ENCODE data around the gene CEP162.
"Not testable (repeated sequence)": the region's sequence is repeated elsewhere in the genome, so short reads cannot be mapped to it uniquely, and the experiment has no call there.

The CEP162 gene, protein sequence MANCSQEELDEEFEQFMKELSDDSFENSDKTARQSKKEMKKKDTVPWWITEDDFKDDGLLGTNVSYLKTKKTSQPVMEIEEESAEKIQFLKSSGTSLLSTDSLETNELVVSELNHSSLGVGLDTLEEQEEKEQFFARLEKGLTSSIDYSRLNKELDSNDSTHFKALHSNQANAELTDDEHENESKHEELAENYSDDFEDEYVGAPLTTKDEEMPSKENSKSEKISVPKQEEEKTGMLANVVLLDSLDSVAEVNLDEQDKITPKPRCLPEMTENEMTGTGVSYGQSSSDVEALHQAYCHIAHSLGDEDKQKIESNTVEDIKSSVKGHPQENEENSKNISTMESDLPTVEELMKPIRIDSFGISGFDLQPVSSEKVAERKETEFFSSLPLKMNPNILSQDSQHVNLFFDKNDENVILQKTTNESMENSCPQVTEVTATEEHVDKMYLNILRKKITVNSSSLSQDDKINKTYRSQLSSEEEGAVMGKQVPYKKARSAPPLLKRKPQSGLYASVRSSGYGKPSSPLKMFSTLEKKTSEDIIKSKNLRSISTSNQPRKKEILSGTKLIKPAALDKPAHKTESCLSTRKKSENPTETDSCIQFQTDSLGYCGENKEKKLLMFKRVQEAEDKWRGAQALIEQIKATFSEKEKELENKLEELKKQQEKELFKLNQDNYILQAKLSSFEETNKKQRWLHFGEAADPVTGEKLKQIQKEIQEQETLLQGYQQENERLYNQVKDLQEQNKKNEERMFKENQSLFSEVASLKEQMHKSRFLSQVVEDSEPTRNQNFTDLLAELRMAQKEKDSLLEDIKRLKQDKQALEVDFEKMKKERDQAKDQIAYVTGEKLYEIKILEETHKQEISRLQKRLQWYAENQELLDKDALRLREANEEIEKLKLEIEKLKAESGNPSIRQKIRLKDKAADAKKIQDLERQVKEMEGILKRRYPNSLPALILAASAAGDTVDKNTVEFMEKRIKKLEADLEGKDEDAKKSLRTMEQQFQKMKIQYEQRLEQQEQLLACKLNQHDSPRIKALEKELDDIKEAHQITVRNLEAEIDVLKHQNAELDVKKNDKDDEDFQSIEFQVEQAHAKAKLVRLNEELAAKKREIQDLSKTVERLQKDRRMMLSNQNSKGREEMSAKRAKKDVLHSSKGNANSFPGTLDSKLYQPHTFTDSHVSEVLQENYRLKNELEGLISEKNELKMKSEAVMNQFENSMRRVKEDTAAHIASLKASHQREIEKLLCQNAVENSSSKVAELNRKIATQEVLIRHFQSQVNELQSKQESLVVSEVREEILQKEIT (N-terminal part only)

DNA sequence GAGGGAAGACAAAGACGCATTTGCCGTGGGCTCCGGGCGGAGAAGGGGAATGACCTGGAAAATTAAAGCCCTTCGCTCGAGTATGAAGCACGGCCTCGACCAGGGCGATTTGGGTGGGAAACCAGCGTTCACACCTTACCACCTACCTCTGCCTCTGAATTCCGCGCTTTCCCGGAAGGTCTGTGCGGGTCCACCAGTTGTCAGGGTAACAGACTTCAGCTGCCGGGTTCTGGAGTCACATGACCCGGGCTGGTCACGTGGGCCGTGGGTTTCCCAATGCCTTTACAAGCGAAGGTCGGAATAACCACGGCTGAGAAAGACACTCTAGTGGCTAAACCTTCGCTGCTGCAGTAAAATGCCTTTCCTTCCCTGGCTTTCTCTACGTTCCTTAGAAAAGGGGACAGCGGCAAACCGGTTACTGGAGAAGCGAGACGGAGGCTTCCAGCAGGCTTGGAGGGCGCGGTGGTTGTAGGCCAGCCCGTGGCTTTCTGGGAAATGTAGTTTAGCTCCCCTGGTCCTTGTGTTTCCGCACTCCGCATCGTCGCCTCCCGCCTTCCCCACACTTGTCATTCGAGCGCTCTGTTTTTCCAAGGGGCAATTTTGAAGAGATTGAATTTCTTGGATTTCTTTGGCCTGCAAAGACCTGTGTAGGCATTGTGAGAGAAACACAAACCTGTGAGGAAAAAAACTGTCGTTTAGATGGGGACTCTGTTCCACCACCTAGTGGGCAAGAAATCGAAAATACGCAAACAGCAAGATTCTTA lies at the start of gene CEP162:
Gene CEP162 (minus strand): TSS at position 210 of the 764 bp plus-strand sequence. CDS start 1,250 bp downstream, outside the sequence.
- peak; percentile 88 for DNase-seq (ENCODE audit: low spot score)

DNA sequence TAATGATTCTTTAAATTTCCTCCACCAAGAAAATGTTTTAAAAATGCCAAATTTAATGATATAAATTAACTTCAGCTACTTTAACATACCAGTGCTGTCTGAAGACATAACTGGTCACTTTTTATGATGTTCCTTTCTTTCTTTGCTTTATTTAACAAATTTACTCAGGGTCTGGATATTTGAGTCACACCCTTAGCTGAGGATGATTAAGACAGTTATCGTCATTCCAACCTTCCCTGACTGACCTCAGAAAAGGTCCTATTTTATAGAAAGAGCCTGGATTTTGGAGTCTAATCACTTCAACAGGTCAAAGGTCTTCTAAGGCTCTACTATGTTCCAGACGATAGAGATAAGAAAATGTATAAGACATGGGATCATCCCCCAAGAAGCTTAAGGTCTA lies 47.4 kb upstream of the CEP162 start:
- no peak for DNase-seq (ENCODE audit: low spot score)

DNA sequence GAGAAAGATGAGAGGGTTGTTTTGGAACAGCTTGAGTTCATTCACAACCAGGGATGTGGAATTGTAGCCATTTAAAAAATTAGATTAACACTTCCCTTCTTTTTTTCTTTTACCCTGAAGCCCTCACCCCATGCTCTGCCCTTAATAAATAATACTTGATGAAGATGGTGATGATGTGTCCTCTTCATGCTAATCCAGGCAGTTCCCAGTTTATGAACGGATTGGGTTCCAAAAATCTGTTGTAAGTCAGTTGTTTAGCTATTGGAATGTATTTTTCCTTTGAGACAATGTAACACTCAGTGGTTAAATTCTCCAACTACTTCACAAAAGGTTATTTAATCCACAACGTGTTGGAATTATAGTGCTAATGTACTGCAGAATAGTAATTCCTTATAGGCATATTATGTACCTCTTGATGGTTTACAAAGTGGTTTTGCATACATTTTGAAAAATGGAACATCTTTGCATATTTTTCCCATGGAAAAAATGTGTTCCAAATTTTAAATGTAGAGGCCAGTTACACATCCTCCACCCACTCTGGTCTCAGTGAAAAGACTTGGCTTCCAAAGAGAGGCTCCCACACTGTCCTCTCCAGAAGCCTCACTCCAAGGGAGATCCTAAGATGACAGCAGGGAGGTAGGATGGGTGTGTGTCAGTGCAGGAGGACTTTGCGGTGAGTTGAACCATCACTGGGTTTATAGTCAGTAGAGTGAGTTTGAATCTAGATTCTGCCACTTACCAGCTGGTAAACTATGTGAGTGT lies 45.8 kb upstream of the CEP162 start:
- DNase-seq (ENCODE audit: low spot score): no peak

DNA sequence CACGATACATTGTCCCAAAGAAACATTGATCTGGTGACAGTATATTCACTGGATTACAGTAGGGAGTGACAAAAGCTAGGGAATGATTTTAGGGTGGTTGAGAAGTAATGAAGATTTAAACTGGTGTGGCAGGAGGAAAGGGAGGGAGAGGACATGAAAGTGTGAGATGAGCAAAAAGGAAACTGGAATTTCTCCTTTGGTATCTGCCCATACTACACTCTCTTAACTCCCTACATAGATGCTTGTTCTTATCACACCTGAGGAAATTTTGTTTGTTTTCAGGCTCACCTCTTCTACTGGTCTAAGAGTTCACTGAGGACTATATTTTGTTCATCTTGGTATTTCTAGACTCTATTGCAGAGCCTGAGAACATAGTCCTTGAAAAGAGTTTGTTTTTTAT lies 44.9 kb upstream of the CEP162 start:
- no peak for DNase-seq (ENCODE audit: low spot score)

DNA sequence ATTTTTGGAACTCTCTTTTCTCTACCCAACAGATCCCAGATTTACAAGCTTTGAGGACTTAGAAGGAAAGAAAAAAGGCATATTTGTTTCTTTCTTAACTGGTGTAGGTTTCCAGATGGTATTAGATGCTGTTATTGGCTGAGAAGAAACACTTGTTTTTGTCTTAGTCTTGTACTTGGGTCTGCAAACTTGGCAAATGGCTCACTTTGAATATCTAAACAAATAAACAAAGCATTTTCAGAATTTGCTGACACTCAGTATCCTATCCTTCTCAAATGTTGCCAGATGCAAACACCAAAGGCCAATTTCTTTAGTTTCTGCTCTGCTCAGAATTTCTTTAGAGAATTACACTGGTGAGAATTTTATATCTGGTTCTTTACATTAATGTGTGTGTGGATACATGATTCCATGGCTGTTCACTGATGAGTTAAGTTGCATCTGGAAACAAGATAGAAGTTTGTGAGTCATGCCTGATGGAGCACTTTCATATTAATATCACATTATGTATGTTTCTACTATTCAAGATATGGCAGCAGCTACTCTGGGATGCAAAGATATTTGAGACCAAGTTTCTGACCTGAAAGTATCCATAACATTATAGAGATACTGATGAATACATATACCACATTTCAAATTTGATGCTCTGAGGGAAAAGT lies 43.7 kb upstream of the CEP162 start:
- no peak for DNase-seq (ENCODE audit: low spot score)

DNA sequence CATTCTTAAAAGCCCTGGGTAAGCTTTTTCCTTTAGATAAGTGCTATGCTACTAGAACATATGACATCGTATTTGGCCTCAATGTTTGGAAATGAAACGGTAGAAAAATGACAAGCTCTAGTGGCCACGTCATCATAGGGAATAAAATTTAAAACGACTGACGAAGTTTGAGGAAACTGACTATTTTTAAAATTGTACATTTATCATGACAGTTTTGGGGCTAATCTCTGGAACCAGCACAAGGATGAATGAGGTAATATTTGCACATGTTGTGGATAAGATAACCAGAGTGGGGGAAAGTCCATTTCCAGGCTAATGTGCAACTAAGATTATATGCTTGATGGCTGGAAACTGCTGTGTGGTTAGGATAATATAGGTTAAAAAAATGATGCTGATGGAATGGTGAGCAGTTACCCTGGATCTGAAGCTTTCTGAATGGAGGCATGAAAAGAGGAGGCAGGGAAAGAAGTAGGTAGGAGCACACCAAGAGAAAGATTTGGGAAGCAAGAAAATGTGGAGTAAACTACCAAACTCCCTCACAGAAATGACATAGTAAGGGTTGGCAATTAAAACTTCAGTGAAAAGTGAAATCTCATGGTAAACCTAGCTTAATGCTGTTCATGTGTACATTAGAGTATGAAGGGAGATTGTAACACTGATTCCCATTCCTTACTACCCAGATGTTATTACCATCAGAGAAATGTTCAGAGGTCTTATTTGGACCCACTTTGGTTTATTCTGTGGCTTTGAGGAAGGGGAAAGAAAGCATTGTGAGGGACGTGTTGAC lies 42.7 kb upstream of the CEP162 start:
- peak; percentile 42 for DNase-seq (ENCODE audit: low spot score)

DNA sequence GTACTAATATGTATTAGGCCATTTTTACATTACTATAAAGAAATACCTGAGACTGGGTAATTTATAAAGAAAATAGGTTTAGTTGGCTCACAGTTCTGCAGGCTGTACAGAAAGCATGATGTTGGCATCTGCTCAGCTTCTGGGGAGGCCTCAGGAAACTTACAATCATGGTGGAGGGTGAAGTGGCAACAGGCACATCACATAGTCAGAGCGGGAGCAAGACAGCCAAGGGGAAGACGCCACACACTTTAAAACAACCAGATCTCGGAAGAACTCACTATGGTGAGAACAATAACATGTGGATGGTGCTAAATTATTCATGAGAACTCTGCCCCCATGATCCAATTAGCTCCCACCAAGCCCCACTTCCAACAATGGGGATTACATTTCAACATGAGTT lies 41.3 kb upstream of the CEP162 start:
- DNase-seq (ENCODE audit: low spot score): no peak

DNA sequence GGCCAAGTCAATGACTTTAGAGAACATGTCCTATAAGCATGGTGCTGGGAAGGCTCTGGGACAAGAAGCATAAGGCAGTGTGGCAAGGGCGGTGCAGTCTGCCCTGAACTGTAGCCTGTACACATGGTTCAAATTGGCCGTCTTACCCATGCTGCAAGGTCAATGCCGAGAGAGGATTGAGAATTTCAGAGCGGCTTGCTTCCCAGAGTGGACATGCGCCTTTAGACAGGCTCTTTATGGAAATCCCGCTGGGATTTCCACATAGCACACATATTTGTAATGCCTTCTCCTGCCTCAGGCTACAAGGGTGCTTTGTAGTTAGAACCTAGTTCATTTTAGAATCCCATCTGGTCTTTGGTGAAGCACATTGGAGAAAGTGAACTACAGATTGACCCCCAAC lies 36.1 kb upstream of the CEP162 start:
- no peak for DNase-seq (ENCODE audit: low spot score)

DNA sequence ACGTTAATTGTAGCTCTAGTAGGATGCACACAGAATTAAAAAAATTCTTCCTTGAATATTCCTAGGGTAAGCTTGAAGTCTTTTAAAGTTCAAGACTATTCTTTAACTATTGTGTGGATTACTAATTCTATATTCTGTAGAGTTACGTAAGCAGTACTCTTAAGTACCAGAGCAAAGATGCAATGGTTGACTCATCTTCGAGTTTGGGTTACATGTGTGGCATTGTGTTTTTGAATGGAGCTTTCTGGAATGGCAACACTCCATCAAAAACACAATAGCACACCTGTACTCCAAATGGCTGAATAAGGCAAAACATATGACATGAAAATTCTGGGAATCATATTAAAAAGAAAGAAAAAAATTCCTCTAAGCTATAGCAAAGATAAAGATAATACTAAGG lies 33.5 kb upstream of the CEP162 start:
- DNase-seq (ENCODE audit: low spot score): no peak

DNA sequence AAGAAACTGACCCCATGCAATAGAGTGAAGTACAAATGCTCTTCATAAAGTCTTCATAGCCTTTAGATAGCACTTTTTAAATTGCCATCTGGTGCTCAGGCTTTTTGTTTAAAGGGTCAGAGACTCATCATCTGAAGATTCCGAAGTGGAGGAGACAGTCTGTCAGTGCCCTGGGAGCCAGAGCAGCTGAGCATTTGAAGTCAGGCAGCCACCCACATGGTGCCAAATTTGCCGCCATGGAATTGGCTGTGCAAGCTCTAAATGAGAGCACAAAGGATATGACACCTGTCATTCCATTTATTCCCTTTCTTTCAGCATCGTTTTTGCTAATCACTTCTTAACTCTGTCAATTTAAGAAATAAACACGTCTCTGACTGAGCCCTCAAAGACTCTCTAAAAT lies 32.8 kb upstream of the CEP162 start:
- DNase-seq (ENCODE audit: low spot score): no peak

DNA sequence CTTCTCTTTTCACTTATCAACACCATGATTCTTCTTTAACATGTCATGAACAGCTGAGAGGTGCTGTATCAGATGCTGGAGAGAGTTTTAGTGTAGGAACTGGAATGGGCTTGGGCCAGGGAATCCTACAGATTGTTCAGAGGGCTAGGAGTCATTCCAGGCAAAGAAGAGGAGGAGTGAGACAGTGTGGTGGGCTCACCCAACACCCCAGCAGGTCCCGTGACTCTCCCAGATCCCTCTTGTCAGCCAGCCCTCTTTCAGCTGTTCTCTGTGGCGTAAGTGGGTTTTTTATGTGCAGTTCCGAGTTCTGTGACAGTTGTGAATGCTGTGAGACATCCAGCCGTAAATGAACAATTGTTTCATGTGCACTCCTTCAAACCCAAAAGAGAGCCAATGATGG lies 31.4 kb upstream of the CEP162 start:
- no peak for DNase-seq (ENCODE audit: low spot score)

DNA sequence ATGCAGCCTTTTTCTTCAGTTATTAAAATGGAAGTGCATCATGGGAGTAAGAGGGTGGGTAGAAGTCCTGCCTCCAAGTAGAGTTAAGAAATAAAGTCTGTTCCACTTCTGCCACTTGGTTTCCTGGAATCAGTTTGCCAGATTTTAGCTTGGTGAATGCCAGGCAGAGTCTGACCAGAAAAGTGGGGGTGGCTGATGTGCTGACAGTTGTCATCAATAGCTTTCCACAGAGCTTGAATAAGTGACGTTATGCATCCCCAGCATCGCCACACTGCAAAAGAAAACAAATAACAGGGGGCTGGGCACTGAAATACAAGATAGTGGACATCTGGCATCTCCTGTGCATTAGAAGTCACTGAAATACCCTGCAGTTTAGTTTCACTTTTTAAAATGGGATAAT lies 30.8 kb upstream of the CEP162 start:
- DNase-seq (ENCODE audit: low spot score): no peak

DNA sequence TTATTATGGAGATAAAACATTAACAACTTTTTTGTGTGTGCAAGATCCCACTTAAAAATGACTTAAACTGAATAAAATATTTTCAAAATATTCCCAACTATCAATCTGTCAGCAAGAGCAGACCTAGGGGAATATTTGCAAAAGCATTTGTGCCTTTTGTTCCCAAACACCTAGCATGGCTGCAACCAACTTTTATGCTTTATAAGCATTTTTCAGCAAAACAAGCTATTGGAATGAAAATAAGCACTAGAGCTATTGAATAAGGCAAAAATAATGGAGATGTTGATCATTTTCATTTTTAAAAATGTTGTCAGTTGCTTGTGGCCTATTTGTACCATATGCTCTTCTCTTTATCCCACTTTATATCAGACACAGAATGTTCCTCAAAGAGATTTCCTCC lies 28.2 kb upstream of the CEP162 start:
- no peak for DNase-seq (ENCODE audit: low spot score)

DNA sequence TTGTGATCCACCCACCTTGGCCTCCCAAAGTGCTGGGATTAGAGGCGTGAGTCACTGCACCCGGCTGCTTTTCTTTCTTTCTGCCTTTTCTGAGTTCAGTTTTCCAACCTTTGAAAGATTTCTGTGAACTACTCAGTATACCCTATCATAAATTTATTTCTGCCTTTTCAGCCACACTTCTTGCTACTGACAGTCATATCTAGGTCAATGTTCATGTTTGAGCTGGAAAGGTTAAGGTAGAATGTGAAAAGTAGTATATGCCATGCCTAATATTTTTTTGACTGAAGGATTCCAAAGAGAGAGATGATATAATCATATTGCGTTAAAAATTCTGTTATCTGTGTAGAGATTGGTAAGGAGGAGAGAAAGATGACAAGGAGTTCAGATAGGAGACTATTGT lies 25.9 kb upstream of the CEP162 start:
- DNase-seq (ENCODE audit: low spot score): no peak

DNA sequence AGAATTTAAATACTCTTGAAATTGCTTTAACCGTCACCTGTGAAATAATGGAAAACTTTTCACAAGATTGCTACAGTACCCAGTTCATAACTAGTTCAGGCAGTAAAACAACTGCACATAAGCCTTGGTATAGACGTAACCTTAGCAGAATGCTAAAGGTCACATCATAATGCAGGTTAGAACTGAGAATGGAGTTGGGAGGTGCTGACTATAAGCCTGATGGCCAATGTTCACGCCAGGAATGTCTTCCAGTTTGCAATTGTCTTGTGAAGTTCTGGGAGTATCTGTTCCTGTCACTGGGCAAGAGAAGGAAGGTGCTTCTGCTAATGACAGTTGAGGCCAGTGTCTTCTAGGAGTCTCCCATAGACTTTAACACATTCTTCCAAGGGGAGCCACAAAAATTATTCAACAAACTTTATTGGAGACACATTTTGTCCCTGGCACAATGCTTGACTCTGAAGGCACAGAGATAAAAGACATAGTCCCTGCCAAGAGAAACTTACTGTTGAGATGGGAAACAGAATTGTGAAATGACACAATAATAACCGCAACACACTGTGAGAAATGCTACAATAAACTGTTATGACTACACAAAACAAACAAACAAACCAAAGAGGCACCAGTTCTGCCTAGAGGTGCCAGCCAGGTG lies 24.6 kb upstream of the CEP162 start:
- DNase-seq (ENCODE audit: low spot score): no peak

DNA sequence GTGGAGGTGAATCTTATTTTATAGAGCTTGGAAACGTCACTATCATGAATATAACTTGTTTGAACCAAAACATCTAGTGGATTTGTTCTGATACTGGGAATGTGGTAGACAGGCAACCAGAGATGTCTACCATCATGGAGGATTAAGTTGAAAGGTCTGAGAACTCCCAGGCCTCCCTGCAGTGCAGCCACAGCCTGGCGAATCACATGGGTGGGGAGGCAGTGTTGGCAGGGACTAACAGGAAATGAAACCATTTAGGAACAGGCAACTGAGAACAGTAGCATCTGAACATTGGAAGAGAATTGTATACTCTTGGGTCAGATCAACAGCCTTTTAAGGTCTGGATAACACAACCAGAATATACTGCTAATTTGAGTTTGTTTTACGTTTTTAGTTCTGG lies 22.3 kb upstream of the CEP162 start:
- DNase-seq (ENCODE audit: low spot score): no peak

DNA sequence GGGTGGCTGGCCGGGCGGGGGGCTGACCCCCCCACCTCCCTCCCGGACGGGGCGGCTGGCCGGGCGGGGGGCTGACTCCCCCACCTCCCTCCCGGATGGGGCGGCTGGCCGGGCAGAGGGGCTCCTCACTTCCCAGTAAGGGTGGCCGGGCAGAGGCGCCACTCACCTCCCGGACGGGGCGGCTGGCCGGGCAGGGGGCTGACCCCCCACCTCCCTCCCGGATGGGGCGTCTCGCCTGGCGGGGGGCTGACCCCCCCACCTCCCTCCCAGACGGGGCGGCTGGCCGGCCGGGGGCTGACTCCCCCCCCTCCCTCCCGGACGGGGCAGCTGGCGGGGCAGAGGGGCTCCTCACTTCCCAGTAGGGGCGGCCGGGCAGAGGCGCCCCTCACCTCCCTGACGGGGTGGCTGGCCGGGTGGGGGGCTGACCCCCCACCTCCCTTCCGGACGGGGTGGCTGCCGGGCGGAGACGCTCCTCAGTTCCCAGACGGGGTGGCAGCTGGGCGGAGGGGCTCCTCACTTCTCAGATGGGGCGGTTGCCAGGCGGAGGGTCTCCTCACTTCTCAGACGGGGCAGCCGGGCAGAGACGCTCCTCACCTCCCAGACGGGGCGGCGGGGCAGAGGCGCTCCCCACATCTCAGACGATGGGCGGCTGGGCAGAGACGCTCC lies 17.1 kb upstream of the CEP162 start:
- not testable (repeated sequence) for DNase-seq (ENCODE audit: low spot score)

DNA sequence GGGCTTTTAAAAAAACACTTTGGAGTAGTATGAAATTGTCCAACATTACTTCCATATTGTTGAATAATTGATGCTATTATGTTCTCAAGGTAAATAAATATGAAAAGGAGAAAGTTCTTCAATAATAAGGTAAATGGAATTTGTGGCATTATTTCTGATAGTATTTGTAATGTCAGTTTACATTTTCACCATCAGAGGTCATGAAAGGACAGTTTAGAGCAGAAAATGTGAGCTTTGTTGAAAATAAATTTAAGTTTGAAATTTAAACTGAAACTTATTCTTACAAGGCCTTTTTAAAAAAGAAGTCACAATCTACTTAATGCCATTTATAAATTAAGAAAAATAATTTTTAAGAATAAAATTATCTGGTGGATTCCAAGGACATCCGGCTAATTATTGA lies 15.8 kb upstream of the CEP162 start:
- no peak for DNase-seq (ENCODE audit: low spot score)

Data from HuH-7 (cell line).